Measurements from ENCODE around the gene HASPIN. TPM values are rescaled to one million over a fixed set of nuclear protein-coding genes. Genes with fewer than 3 reads are reported as not detected.

Gene HASPIN
- total and polyA plus RNA-seq, 9 of the 15 experiments (the other 6 are each of a cell fraction or from before 2014, with no cell fraction given), result 0.81 to 13.5 (median 9.9) TPM

DNA sequence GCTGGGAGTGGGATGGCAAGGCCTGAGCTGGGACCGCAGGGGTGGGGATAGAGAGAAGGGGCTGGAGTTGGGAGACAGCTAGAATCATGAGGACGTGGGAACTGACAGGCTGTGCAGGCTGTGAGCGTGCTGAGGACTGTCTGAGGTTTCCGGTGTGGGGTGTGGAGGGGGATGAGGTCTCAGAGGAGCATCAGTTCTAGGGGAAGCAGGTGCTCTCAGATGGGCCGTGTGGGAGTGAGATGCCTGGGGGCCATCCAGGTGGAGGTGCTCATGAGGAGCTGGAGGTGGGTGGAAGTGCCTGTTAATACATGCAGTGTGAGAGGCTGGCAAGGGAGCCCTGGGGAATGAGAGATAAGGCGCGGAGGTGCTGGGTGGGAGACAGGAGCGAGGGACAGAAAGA lies 27.2 kb downstream of the HASPIN start (continued):
- TF ChIP-seq, protein P1, sequence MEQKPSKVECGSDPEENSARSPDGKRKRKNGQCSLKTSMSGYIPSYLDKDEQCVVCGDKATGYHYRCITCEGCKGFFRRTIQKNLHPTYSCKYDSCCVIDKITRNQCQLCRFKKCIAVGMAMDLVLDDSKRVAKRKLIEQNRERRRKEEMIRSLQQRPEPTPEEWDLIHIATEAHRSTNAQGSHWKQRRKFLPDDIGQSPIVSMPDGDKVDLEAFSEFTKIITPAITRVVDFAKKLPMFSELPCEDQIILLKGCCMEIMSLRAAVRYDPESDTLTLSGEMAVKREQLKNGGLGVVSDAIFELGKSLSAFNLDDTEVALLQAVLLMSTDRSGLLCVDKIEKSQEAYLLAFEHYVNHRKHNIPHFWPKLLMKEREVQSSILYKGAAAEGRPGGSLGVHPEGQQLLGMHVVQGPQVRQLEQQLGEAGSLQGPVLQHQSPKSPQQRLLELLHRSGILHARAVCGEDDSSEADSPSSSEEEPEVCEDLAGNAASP (IDR thresholded peaks at IDR 0.05), result no peak

DNA sequence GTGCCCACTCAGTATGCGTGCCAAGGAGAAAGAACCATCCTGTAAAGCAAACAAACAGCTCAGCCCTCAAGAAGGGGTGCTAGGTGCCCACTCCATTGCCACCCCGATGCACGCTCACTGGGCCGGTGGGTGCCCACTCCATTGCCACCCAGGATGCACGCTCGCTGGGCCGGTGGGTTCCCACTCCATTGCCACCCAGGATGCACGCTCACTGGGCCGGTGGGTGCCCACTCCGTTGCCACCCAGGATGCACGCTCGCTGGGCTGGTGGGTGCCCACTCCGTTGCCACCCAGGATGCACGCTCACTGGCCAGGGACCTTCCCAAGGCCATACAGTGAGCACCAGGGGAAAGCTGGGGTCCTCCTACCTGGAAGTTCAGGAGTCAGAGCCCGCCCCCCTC lies 28.1 kb downstream of the HASPIN start:
- peaks cover 2% of the 10 kb centered on the region for H3K9me1 ChIP-seq (ENCODE audit: control insufficient read depth, insufficient read depth, low read length)
- no peak overlapping the region for H2AFZ ChIP-seq (ENCODE audit: low read depth, low read length)
- in situ Hi-C loops (cut with MboI) (no loop called here), intact Hi-C loops (cut with micrococcal nuclease) (no loop called here)
- ChIA-PET CTCF (ENCODE audit: low intra/inter-chr PET ratio) (no interaction called here), POLR2A (interaction anchor here (0.6 to 0.7 kb wide), 2 partner anchors 28 to 113 kb away, joined by 3 to 5 read pairs; partner anchors contain the start of gene HASPIN)
- no peak for FAIRE-seq
- no peaks in the 10 kb centered on the region for H3K79me2 ChIP-seq (ENCODE audit: control insufficient read depth, insufficient read depth, low read length)
- no peak overlapping the region for H3K27ac ChIP-seq (ENCODE audit: extremely low read depth, low read depth, low read length)
- no peak overlapping the region for H3K4me3 ChIP-seq
- no peaks in the 10 kb centered on the region for H3K9me3 ChIP-seq (replicated peaks; ENCODE audit: control insufficient read depth, insufficient read depth, low read depth, low read length)
- no TSS peak for BruUV-seq (replicated peaks)
- peaks cover 0 to 24% of the 10 kb centered on the region in 2 experiments; a peak in 3 of 5 replicates for H3K27me3 ChIP-seq (ENCODE audit: control insufficient read depth in 2 of 2, insufficient read depth in 2 of 2, low read length in 2 of 2)
- H4K20me1 ChIP-seq (replicated peaks; ENCODE audit: control insufficient read depth, insufficient read depth, low read length), result no peaks in the 10 kb centered on the region
- H3K36me3 ChIP-seq (ENCODE audit: control insufficient read depth, insufficient read depth, low read length), result no peaks in the 10 kb centered on the region
- no peak for ATAC-seq
- H3K4me1 ChIP-seq (replicated peaks in 1 of 2; ENCODE audit: control insufficient read depth in 2 of 2, insufficient read depth in 2 of 2, low read length in 2 of 2), result peaks cover 0 to 25% of the 10 kb centered on the region in 2 experiments; a peak in 3 of 5 replicates
- H3K4me2 ChIP-seq (ENCODE audit: insufficient read depth, low read length), result no peak overlapping the region
- no peak for DNase-seq (ENCODE audit: extremely low read depth in 1 of 4, low spot score in 3 of 4)
- H3K9ac ChIP-seq (ENCODE audit: insufficient read depth in 1 of 2, low read depth in 2 of 2, low read length in 2 of 2), result no peak overlapping the region
- WGBS (ENCODE audit: insufficient coverage, low coverage, missing lambda C conversion rate), result 16% methylated on average over 10 of the region's 15 CpGs
- TF ChIP-seq, protein P2, sequence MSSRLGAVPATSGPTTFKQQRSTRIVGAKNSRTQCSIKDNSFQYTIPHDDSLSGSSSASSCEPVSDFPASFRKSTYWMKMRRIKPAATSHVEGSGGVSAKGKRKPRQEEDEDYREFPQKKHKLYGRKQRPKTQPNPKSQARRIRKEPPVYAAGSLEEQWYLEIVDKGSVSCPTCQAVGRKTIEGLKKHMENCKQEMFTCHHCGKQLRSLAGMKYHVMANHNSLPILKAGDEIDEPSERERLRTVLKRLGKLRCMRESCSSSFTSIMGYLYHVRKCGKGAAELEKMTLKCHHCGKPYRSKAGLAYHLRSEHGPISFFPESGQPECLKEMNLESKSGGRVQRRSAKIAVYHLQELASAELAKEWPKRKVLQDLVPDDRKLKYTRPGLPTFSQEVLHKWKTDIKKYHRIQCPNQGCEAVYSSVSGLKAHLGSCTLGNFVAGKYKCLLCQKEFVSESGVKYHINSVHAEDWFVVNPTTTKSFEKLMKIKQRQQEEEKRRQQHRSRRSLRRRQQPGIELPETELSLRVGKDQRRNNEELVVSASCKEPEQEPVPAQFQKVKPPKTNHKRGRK (tag; IDR thresholded peaks at IDR 0.05), result no peak
- no peak for TF ChIP-seq SPI1 (IDR thresholded peaks at IDR 0.05; ENCODE audit: borderline replicate concordance, low read depth, low read length)
- no peak for TF ChIP-seq ZNF175 (CRISPR knock-in tag; IDR thresholded peaks at IDR 0.05; ENCODE audit: low read depth)
- TF ChIP-seq GTF2A2 (tag; IDR thresholded peaks at IDR 0.05), result no peak
- TF ChIP-seq, protein P3, sequence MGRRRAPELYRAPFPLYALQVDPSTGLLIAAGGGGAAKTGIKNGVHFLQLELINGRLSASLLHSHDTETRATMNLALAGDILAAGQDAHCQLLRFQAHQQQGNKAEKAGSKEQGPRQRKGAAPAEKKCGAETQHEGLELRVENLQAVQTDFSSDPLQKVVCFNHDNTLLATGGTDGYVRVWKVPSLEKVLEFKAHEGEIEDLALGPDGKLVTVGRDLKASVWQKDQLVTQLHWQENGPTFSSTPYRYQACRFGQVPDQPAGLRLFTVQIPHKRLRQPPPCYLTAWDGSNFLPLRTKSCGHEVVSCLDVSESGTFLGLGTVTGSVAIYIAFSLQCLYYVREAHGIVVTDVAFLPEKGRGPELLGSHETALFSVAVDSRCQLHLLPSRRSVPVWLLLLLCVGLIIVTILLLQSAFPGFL (CRISPR knock-in tag; IDR thresholded peaks at IDR 0.05), result no peak
- TF ChIP-seq, protein P4, sequence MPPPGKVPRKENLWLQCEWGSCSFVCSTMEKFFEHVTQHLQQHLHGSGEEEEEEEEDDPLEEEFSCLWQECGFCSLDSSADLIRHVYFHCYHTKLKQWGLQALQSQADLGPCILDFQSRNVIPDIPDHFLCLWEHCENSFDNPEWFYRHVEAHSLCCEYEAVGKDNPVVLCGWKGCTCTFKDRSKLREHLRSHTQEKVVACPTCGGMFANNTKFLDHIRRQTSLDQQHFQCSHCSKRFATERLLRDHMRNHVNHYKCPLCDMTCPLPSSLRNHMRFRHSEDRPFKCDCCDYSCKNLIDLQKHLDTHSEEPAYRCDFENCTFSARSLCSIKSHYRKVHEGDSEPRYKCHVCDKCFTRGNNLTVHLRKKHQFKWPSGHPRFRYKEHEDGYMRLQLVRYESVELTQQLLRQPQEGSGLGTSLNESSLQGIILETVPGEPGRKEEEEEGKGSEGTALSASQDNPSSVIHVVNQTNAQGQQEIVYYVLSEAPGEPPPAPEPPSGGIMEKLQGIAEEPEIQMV (tag; conservative IDR thresholded peaks at IDR 0.05; ENCODE audit: low read depth), result no peak
- no peak for TF ChIP-seq SNIP1 (IDR thresholded peaks at IDR 0.05; ENCODE audit: low read depth)
- no peak for TF ChIP-seq PHF20 (IDR thresholded peaks at IDR 0.05; ENCODE audit: partially characterized antibody)
- TF ChIP-seq, protein P5, sequence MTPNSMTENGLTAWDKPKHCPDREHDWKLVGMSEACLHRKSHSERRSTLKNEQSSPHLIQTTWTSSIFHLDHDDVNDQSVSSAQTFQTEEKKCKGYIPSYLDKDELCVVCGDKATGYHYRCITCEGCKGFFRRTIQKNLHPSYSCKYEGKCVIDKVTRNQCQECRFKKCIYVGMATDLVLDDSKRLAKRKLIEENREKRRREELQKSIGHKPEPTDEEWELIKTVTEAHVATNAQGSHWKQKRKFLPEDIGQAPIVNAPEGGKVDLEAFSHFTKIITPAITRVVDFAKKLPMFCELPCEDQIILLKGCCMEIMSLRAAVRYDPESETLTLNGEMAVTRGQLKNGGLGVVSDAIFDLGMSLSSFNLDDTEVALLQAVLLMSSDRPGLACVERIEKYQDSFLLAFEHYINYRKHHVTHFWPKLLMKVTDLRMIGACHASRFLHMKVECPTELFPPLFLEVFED (CRISPR knock-in tag; conservative IDR thresholded peaks at IDR 0.05), result no peak
- no peak for TF ChIP-seq ZNF174 (CRISPR knock-in tag; IDR thresholded peaks at IDR 0.05)
